ENCODE measurements around the gene SWAP70. TPM values are rescaled to one million over a fixed set of nuclear protein-coding genes. Genes with fewer than 3 reads are reported as not detected.

Gene SWAP70
- total and polyA plus RNA-seq, 9 of the 15 experiments (the other 6 are each of a cell fraction or from before 2014, with no cell fraction given): 1.7 to 4.9 (median 3.9) TPM

DNA sequence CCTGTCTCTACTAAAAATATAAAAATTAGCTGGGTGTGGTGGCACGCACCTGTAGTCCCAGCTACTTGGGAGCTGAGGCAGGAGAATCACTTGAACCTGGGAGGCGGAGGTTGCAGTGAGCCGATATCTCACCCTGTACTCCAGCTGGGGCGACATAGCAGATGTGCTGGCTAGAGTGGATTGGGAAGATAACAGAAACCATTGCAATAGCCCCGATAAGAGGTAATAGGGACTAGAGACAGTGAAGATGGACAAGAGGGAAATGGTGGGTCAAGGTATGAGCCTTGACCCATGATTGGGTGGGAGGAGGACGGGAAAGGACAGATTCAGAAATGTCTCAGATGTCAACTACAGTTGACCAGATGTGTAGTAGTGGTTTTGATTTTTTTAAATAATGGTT is 6.1 kb downstream of the SWAP70 start (continued):
- TF ChIP-seq MTF1 (CRISPR knock-in tag; IDR thresholded peaks at IDR 0.05; ENCODE audit: borderline replicate concordance) (no peak), PHB2 (IDR thresholded peaks at IDR 0.05; ENCODE audit: low read depth) (peak; percentile 63; the same call in 1 of the 2 replicates), SMARCE1 (IDR thresholded peaks at IDR 0.05) (peak; percentile 18; the same call in 1 of the 2 replicates), RBM34 (IDR thresholded peaks at IDR 0.05; ENCODE audit: borderline replicate concordance, insufficient read depth, low read length) (no peak), ZNF24 (IDR thresholded peaks at IDR 0.05) (no peak), KLF13 (tag; IDR thresholded peaks at IDR 0.05; ENCODE audit: borderline replicate concordance, low read depth) (no peak), E2F3 (CRISPR knock-in tag; IDR thresholded peaks at IDR 0.05) (no peak), RBBP5 (IDR thresholded peaks at IDR 0.05; ENCODE audit: borderline replicate concordance, insufficient read depth, low read length, poor library complexity, severe bottlenecking) (no peak), HDAC2 (IDR thresholded peaks at IDR 0.05) (peak; percentile 71), ZNF3 (CRISPR knock-in tag; IDR thresholded peaks at IDR 0.05) (no peak), MCM3 (IDR thresholded peaks at IDR 0.05) (no peak), HDAC1 (IDR thresholded peaks at IDR 0.05) (peak; percentile 75 to 80; a peak in 3 of 4 replicates), STAT5A (IDR thresholded peaks at IDR 0.05; ENCODE audit: borderline replicate concordance, low read length) (peak; percentile 49; the same call in 1 of the 2 replicates), TAL1 (IDR thresholded peaks at IDR 0.05) (peak; percentile 90), CXXC5 (CRISPR knock-in tag; IDR thresholded peaks at IDR 0.05) (0 out of 2 replicates have a peak, but pooled peaks have one; percentile 27), NCOR1 (IDR thresholded peaks at IDR 0.05) (peak; percentile 85), DMBX1 (CRISPR knock-in tag; IDR thresholded peaks at IDR 0.05; ENCODE audit: borderline replicate concordance) (peak; percentile 54), RCOR1 (IDR thresholded peaks at IDR 0.05; ENCODE audit: borderline replicate concordance in 1 of 2, low read depth in 2 of 2, low read length in 2 of 2) (peak in 1 of 2 experiments; percentile 88; a peak in 2 of 4 replicates)
- TF ChIP-seq, protein P1, sequence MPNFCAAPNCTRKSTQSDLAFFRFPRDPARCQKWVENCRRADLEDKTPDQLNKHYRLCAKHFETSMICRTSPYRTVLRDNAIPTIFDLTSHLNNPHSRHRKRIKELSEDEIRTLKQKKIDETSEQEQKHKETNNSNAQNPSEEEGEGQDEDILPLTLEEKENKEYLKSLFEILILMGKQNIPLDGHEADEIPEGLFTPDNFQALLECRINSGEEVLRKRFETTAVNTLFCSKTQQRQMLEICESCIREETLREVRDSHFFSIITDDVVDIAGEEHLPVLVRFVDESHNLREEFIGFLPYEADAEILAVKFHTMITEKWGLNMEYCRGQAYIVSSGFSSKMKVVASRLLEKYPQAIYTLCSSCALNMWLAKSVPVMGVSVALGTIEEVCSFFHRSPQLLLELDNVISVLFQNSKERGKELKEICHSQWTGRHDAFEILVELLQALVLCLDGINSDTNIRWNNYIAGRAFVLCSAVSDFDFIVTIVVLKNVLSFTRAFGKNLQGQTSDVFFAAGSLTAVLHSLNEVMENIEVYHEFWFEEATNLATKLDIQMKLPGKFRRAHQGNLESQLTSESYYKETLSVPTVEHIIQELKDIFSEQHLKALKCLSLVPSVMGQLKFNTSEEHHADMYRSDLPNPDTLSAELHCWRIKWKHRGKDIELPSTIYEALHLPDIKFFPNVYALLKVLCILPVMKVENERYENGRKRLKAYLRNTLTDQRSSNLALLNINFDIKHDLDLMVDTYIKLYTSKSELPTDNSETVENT (CRISPR knock-in tag; IDR thresholded peaks at IDR 0.05): no peak
- TF ChIP-seq, protein P2, sequence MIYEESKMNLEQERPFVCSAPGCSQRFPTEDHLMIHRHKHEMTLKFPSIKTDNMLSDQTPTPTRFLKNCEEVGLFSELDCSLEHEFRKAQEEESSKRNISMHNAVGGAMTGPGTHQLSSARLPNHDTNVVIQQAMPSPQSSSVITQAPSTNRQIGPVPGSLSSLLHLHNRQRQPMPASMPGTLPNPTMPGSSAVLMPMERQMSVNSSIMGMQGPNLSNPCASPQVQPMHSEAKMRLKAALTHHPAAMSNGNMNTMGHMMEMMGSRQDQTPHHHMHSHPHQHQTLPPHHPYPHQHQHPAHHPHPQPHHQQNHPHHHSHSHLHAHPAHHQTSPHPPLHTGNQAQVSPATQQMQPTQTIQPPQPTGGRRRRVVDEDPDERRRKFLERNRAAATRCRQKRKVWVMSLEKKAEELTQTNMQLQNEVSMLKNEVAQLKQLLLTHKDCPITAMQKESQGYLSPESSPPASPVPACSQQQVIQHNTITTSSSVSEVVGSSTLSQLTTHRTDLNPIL (CRISPR knock-in tag; IDR thresholded peaks at IDR 0.05): no peak
- TF ChIP-seq, protein P3, sequence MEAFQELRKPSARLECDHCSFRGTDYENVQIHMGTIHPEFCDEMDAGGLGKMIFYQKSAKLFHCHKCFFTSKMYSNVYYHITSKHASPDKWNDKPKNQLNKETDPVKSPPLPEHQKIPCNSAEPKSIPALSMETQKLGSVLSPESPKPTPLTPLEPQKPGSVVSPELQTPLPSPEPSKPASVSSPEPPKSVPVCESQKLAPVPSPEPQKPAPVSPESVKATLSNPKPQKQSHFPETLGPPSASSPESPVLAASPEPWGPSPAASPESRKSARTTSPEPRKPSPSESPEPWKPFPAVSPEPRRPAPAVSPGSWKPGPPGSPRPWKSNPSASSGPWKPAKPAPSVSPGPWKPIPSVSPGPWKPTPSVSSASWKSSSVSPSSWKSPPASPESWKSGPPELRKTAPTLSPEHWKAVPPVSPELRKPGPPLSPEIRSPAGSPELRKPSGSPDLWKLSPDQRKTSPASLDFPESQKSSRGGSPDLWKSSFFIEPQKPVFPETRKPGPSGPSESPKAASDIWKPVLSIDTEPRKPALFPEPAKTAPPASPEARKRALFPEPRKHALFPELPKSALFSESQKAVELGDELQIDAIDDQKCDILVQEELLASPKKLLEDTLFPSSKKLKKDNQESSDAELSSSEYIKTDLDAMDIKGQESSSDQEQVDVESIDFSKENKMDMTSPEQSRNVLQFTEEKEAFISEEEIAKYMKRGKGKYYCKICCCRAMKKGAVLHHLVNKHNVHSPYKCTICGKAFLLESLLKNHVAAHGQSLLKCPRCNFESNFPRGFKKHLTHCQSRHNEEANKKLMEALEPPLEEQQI (IDR thresholded peaks at IDR 0.05): 0 out of 2 replicates have a peak, but pooled peaks have one; percentile 19
- TF ChIP-seq, protein P4, sequence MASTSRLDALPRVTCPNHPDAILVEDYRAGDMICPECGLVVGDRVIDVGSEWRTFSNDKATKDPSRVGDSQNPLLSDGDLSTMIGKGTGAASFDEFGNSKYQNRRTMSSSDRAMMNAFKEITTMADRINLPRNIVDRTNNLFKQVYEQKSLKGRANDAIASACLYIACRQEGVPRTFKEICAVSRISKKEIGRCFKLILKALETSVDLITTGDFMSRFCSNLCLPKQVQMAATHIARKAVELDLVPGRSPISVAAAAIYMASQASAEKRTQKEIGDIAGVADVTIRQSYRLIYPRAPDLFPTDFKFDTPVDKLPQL (IDR thresholded peaks at IDR 0.05; ENCODE audit: extremely low read depth, insufficient read length): no peak

Data from K562 (cell line).